Lower leg skin (tissue), 3 donors: ENCODE results near the gene MRGPRG.

Source experiments
- CTCF ChIP-seq, 3 donors: fragments of 450-650 bp; IDR thresholded peaks; one replicate each; pipeline ENCODE4 v1.5.1; 2016; ENCODE audit warnings: antibody characterized with exemption in 3 of 3, mild to moderate bottlenecking in 3 of 3, moderate library complexity in 2 of 3
- POLR2A ChIP-seq, 2 donors: fragments of 450-650 bp; IDR thresholded peaks; one replicate each; pipeline ENCODE4 v1.6.1; 2016 to 2017; ENCODE audit warnings: antibody characterized with exemption in 2 of 2, mild to moderate bottlenecking in 1 of 2, moderate library complexity in 1 of 2

GRCh38 chr11:3213659-3214419 lies 4.8 kb downstream of the MRGPRG start:
- TF ChIP-seq CTCF (IDR thresholded peaks at IDR 0.05) (no peak), POLR2A (IDR thresholded peaks at IDR 0.05) (no peak)
